Body of pancreas (tissue), 4 donors: Measurements from ENCODE around the gene PCOLCE2. TPM values are rescaled to one million over a fixed set of nuclear protein-coding genes. Genes with fewer than 3 reads are reported as not detected.

Experiments
- ATAC-seq: fragments of 150-250 bp; one replicate; pipeline ENCODE4 v1.9.1; 2016
- DNase-seq, 4 donors: peaks; one replicate each; pipeline ENCODE4 v3.0.0-alpha.2; 2019
- H3K27ac ChIP-seq, 4 donors: fragments of 200-600 bp; sonication (generic); 1 replicate in 3 of 4; 2 replicates in 1 of 4; pipeline versions ENCODE4 v1.5.1 to v1.6.1; 2016 to 2019; ENCODE audit warnings: mild to moderate bottlenecking in 1 of 4, mixed read lengths in 1 of 4, moderate library complexity in 1 of 4
- H3K27me3 ChIP-seq, 2 donors: fragments of 200-600 bp; sonication (generic); one replicate each; pipeline ENCODE4 v1.6.0; 2016; ENCODE audit warnings: mild to moderate bottlenecking in 1 of 2
- H3K36me3 ChIP-seq, 2 donors: fragments of 200-600 bp; sonication (generic); replicated peaks in 1 of 2; 2 replicates each; pipeline ENCODE4 v1.5.1; 2016; ENCODE audit warnings: low read depth in 2 of 2; ENCODE audit not compliant: insufficient read depth in 1 of 2
- H3K4me1 ChIP-seq: fragments of 200-600 bp; sonication (generic); one replicate; pipeline ENCODE4 v1.6.0; 2016
- H3K4me3 ChIP-seq, 2 donors: fragments of 200-600 bp; sonication (generic); 1 replicate in 1 of 2; 2 replicates in 1 of 2; pipeline ENCODE4 v1.5.1; 2016 to 2019
- H3K9me3 ChIP-seq, 3 donors: fragments of 200-600 bp; sonication (generic); 1 replicate in 2 of 3; 2 replicates in 1 of 3; pipeline ENCODE4 v1.5.1; 2016
- CTCF ChIP-seq, 7 experiments: fragments of 450-650 bp in 4 of 7; fragments of 200-600 bp in 3 of 7; sonication (generic) in 3 of 7; IDR thresholded peaks; one replicate each; pipeline ENCODE4 v1.5.1; 2016 to 2019; ENCODE audit warnings: antibody characterized with exemption in 7 of 7
- POLR2A ChIP-seq, 3 donors: fragments of 450-650 bp; IDR thresholded peaks; one replicate each; pipeline ENCODE4 v1.6.1; 2016; ENCODE audit warnings: antibody characterized with exemption in 3 of 3, mild to moderate bottlenecking in 2 of 3
- WGBS, 2 donors: methylation state at CpG; one replicate each; pipeline ENCODE4 v1.1.5; 2017; 5-methylcytosine and 5-hydroxymethylcytosine counted together
- intact Hi-C: fragments of 100-400 bp; cut with DNase I; formaldehyde crosslinking; loops from one replicate; pipeline ENCODE4 v1.15.1; 2023
- total RNA-seq, 2 donors: library from RNA; depleted of rRNA; stranded (reverse); fragments of >200 nt; gene quantifications; one replicate each; pipeline ENCODE4 v1.1.0, GENCODE V29; 2016

PCOLCE2 gene
- total RNA-seq, 2 donors from 2014 or later: 1.6 to 41.5 TPM

GRCh38 chr3:142784228-142784627 is 104.7 kb downstream of the PCOLCE2 start:
- ATAC-seq (no peak), DNase-seq (no peak)
- WGBS, 2 donors: 28 to 46% methylated on average over 1 of the region's 1 CpG
- Histone ChIP-seq H3K4me1 (no peaks in the 10 kb centered on the region), H3K9me3 (no peaks in the 10 kb centered on the region), H3K4me3 (no peak overlapping the region), H3K36me3 (no peaks in the 10 kb centered on the region), H3K27me3 (no peaks in the 10 kb centered on the region), H3K27ac (no peak overlapping the region)
- TF ChIP-seq POLR2A (IDR thresholded peaks at IDR 0.05) (no peak), CTCF (IDR thresholded peaks at IDR 0.05) (no peak)
- intact Hi-C loops: no loop called here

GRCh38 chr3:142782616-142783015 is 106.3 kb downstream of the PCOLCE2 start:
- Histone ChIP-seq H3K36me3 (no peaks in the 10 kb centered on the region), H3K9me3 (no peaks in the 10 kb centered on the region), H3K27me3 (no peaks in the 10 kb centered on the region), H3K27ac (no peak overlapping the region), H3K4me1 (no peaks in the 10 kb centered on the region), H3K4me3 (no peak overlapping the region)
- DNase-seq (no peak), ATAC-seq (no peak)
- no peak for TF ChIP-seq POLR2A (IDR thresholded peaks at IDR 0.05)
- no peak for TF ChIP-seq CTCF (IDR thresholded peaks at IDR 0.05)
- intact Hi-C loops: no loop called here
- 89 to 100% methylated on average over 1 to 2 of the region's 2 CpGs for WGBS, 2 donors

GRCh38 chr3:142779591-142779990 is 109.3 kb downstream of the PCOLCE2 start:
- Histone ChIP-seq H3K27me3 (no peaks in the 10 kb centered on the region), H3K27ac (no peak overlapping the region), H3K4me1 (no peaks in the 10 kb centered on the region), H3K9me3 (no peaks in the 10 kb centered on the region), H3K4me3 (no peak overlapping the region), H3K36me3 (no peaks in the 10 kb centered on the region)
- DNase-seq: no peak
- TF ChIP-seq POLR2A (IDR thresholded peaks at IDR 0.05) (no peak), CTCF (IDR thresholded peaks at IDR 0.05) (no peak)
- ATAC-seq: no peak
- intact Hi-C loops: no loop called here

- 54 to 65% methylated on average over 2 of the region's 2 CpGs for WGBS, 2 donors
- no peaks in the 10 kb centered on the region for H3K27me3 ChIP-seq
- ATAC-seq (no peak), DNase-seq (no peak)
- no peaks in the 10 kb centered on the region for H3K4me1 ChIP-seq
- no peaks in the 10 kb centered on the region for H3K36me3 ChIP-seq
- H3K9me3 ChIP-seq: no peaks in the 10 kb centered on the region
- H3K27ac ChIP-seq: no peak overlapping the region
- intact Hi-C loops: no loop called here
- H3K4me3 ChIP-seq: no peak overlapping the region
- no peak for TF ChIP-seq CTCF (IDR thresholded peaks at IDR 0.05)
- no peak for TF ChIP-seq POLR2A (IDR thresholded peaks at IDR 0.05)
Observed at GRCh38 chr3:142778541-142778940, 110.3 kb downstream of the PCOLCE2 start.

- Histone ChIP-seq H3K27ac (no peak overlapping the region), H3K27me3 (no peaks in the 10 kb centered on the region), H3K4me1 (no peaks in the 10 kb centered on the region), H3K36me3 (no peaks in the 10 kb centered on the region), H3K9me3 (no peaks in the 10 kb centered on the region), H3K4me3 (no peak overlapping the region)
- DNase-seq (no peak), ATAC-seq (no peak)
- intact Hi-C loops: no loop called here
- TF ChIP-seq CTCF (IDR thresholded peaks at IDR 0.05) (no peak), POLR2A (IDR thresholded peaks at IDR 0.05) (no peak)
Observed at GRCh38 chr3:142777927-142778326, 111.0 kb downstream of the PCOLCE2 start.
